Astrocyte (in vitro differentiated cells and primary cell): Measurements from ENCODE around the gene TOX3. TPM values are rescaled to one million over a fixed set of nuclear protein-coding genes. Genes with fewer than 3 reads are reported as not detected.

Source experiments
- DNase-seq: peaks from one replicate; pipeline ENCODE4 v3.0.0-alpha.2; 2010; ENCODE audit warnings: low read depth
- FAIRE-seq: peaks from 2 replicates; lab custom pipeline; 2011; peaks lifted over from hg19 to GRCh38; lab: Jason Lieb, UNC
- H2AFZ ChIP-seq: 2 replicates; pipeline ENCODE4 v1.6.0; 2012; ENCODE audit warnings: low read depth, low read length, inconsistent platforms
- H3K27ac ChIP-seq: 2 replicates; pipeline ENCODE4 v1.5.1; 2011; ENCODE audit warnings: low read depth, low read length, inconsistent platforms
- H3K27me3 ChIP-seq: 2 replicates; pipeline ENCODE4 v1.6.0; 2011; ENCODE audit warnings: low read length, inconsistent platforms; ENCODE audit not compliant: insufficient read depth
- H3K36me3 ChIP-seq: 2 replicates; pipeline ENCODE4 v1.5.1; 2011; ENCODE audit warnings: low read length, inconsistent platforms; ENCODE audit not compliant: insufficient read depth
- H3K4me1 ChIP-seq: 2 replicates; pipeline ENCODE4 v1.5.1; 2011; ENCODE audit warnings: low read length, inconsistent platforms; ENCODE audit not compliant: insufficient read depth
- H3K4me2 ChIP-seq: 2 replicates; pipeline ENCODE4 v1.6.0; 2012; ENCODE audit warnings: low read length, inconsistent platforms
- H3K4me3 ChIP-seq: 2 replicates; pipeline ENCODE4 v1.5.1; 2011; ENCODE audit warnings: low read depth, mild to moderate bottlenecking, low read length, inconsistent platforms; ENCODE audit not compliant: insufficient read depth
- H3K79me2 ChIP-seq: 2 replicates; pipeline ENCODE4 v1.6.0; 2012; ENCODE audit warnings: mild to moderate bottlenecking, low read length, inconsistent platforms; ENCODE audit not compliant: insufficient read depth
- H3K9ac ChIP-seq: 2 replicates; pipeline ENCODE4 v1.6.0; 2012; ENCODE audit warnings: mild to moderate bottlenecking, low read length, inconsistent platforms
- H3K9me3 ChIP-seq: 2 replicates; pipeline ENCODE4 v1.5.1; 2012; ENCODE audit warnings: low read depth, mild to moderate bottlenecking, low read length, inconsistent platforms; ENCODE audit not compliant: insufficient read depth
- H4K20me1 ChIP-seq: 2 replicates; pipeline ENCODE4 v1.6.0; 2012; ENCODE audit warnings: low read length, inconsistent platforms; ENCODE audit not compliant: insufficient read depth
- H3K27ac Mint-ChIP-seq: one replicate; pipeline ENCODE4 v1.8.0; 2021; ENCODE audit warnings: mild to moderate bottlenecking, mixed read lengths; ENCODE audit not compliant: unreplicated experiment
- H3K27me3 Mint-ChIP-seq: one replicate; pipeline ENCODE4 v1.8.0; 2021; ENCODE audit warnings: low read depth, mixed read lengths; ENCODE audit not compliant: unreplicated experiment
- H3K36me3 Mint-ChIP-seq: one replicate; pipeline ENCODE4 v1.8.0; 2021; ENCODE audit warnings: low read depth, mixed read lengths; ENCODE audit not compliant: unreplicated experiment
- H3K4me1 Mint-ChIP-seq: one replicate; pipeline ENCODE4 v1.8.0; 2021; ENCODE audit warnings: low read depth, mixed read lengths; ENCODE audit not compliant: unreplicated experiment
- H3K4me3 Mint-ChIP-seq: one replicate; pipeline ENCODE4 v1.8.0; 2021; ENCODE audit warnings: mild to moderate bottlenecking, moderate library complexity, mixed read lengths; ENCODE audit not compliant: unreplicated experiment
- H3K9me3 Mint-ChIP-seq: one replicate; pipeline ENCODE4 v1.8.0; 2021; ENCODE audit warnings: mild to moderate bottlenecking, mixed read lengths; ENCODE audit not compliant: unreplicated experiment
- CTCF ChIP-seq: IDR thresholded peaks from 2 replicates; pipeline ENCODE4 v1.5.1; 2011; ENCODE audit warnings: low read depth, mild to moderate bottlenecking, inconsistent platforms, low read length, moderate library complexity; ENCODE audit not compliant: insufficient read depth
- EZH2 ChIP-seq: IDR thresholded peaks from 2 replicates; pipeline ENCODE4 v1.6.1; 2012; ENCODE audit warnings: mild to moderate bottlenecking, low read length, inconsistent platforms; ENCODE audit not compliant: insufficient read depth
- total RNA-seq: library from RNA; stranded (reverse); gene quantifications from 2 replicates; pipeline ENCODE4 v1.2.1, GENCODE V29; 2021

Gene TOX3
- total RNA-seq, 1 donor from 2014 or later, result 2.3 TPM

DNA sequence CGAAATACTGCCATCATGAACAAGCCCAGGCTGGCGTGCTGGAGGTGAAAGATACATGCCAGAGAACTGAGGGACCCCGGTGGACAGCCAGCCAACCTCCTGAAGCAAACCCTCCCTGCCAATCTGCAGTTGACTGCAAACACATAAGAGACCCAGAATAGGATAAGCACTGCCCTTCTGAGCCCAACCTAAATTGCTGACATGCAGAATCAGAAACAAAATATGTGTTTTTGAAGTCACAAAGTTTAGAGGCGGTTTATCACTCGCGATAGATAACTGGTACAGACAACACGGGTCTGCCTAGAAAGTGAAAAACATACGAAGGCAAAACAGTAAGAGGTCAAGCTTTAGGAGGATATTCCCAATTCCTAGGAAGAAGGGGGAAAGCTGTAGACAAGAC lies 14.6 kb downstream of the TOX3 start:
- Mint-ChIP-seq H3K4me3 (no peak overlapping the region), H3K27me3 (no peaks in the 10 kb centered on the region), H3K9me3 (no peaks in the 10 kb centered on the region), H3K27ac (no peak overlapping the region), H3K36me3 (no peaks in the 10 kb centered on the region), H3K4me1 (peaks cover 2% of the 10 kb centered on the region)
- TF ChIP-seq CTCF, result no peak
- TF ChIP-seq EZH2, result no peak
- H4K20me1 ChIP-seq, result no peaks in the 10 kb centered on the region
- no peaks in the 10 kb centered on the region for H3K27me3 ChIP-seq
- no peak overlapping the region for H3K4me3 ChIP-seq
- DNase-seq (no peak), FAIRE-seq (no peak)
- H3K4me1 ChIP-seq, result no peaks in the 10 kb centered on the region
- H3K27ac ChIP-seq, result no peak overlapping the region
- H3K9me3 ChIP-seq, result no peaks in the 10 kb centered on the region
- no peaks in the 10 kb centered on the region for H3K79me2 ChIP-seq
- no peak overlapping the region for H2AFZ ChIP-seq
- no peak overlapping the region for H3K9ac ChIP-seq
- H3K36me3 ChIP-seq, result no peaks in the 10 kb centered on the region
- no peak overlapping the region for H3K4me2 ChIP-seq

GRCh38 chr16:52529226-52529625 lies 17.7 kb downstream of the TOX3 start:
- Histone ChIP-seq H3K27me3 (no peaks in the 10 kb centered on the region), H3K9ac (no peak overlapping the region), H3K4me1 (no peaks in the 10 kb centered on the region), H3K27ac (no peak overlapping the region), H3K9me3 (no peaks in the 10 kb centered on the region), H4K20me1 (no peaks in the 10 kb centered on the region), H3K4me3 (no peak overlapping the region), H3K4me2 (no peak overlapping the region), H3K36me3 (no peaks in the 10 kb centered on the region), H2AFZ (no peak overlapping the region), H3K79me2 (no peaks in the 10 kb centered on the region)
- FAIRE-seq (no peak), DNase-seq (no peak)
- peaks cover 13% of the 10 kb centered on the region for H3K4me1 Mint-ChIP-seq
- no peaks in the 10 kb centered on the region for H3K36me3 Mint-ChIP-seq
- H3K27me3 Mint-ChIP-seq, result no peaks in the 10 kb centered on the region
- no peaks in the 10 kb centered on the region for H3K9me3 Mint-ChIP-seq
- no peak overlapping the region for H3K4me3 Mint-ChIP-seq
- no peak overlapping the region for H3K27ac Mint-ChIP-seq
- TF ChIP-seq CTCF, result no peak
- no peak for TF ChIP-seq EZH2

- Histone ChIP-seq H3K79me2 (no peaks in the 10 kb centered on the region), H3K36me3 (no peaks in the 10 kb centered on the region), H3K9me3 (no peaks in the 10 kb centered on the region), H3K4me2 (no peak overlapping the region), H2AFZ (no peak overlapping the region), H3K27ac (no peak overlapping the region), H3K4me1 (no peaks in the 10 kb centered on the region), H3K4me3 (no peak overlapping the region), H3K9ac (no peak overlapping the region), H4K20me1 (no peaks in the 10 kb centered on the region), H3K27me3 (no peaks in the 10 kb centered on the region)
- Mint-ChIP-seq H3K27me3 (no peaks in the 10 kb centered on the region), H3K4me3 (no peak overlapping the region), H3K27ac (no peak overlapping the region), H3K9me3 (no peaks in the 10 kb centered on the region), H3K4me1 (peaks cover 13% of the 10 kb centered on the region), H3K36me3 (no peaks in the 10 kb centered on the region)
- FAIRE-seq, result no peak
- DNase-seq, result no peak
- no peak for TF ChIP-seq EZH2
- no peak for TF ChIP-seq CTCF
Observed at GRCh38 chr16:52528393-52529065, 18.4 kb downstream of the TOX3 start.
